H9 (cell line): Measurements from ENCODE around the gene LPP. TPM values are rescaled to one million over a fixed set of nuclear protein-coding genes. Genes with fewer than 3 reads are reported as not detected.

Experiments used
- DNase-seq: peaks from one replicate; pipeline ENCODE4 v3.0.0-alpha.2; 2017
- H2AFZ ChIP-seq: one replicate; pipeline ENCODE4 v1.6.1; 2013; ENCODE audit warnings: mild to moderate bottlenecking, low read length, control low read depth, moderate library complexity
- H2AK5ac ChIP-seq: 2 replicates; pipeline ENCODE4 v1.6.1; 2013; ENCODE audit warnings: low read length, control low read depth, mixed read lengths; ENCODE audit not compliant: insufficient read length
- H2BK120ac ChIP-seq: one replicate; pipeline ENCODE4 v1.6.1; 2013; ENCODE audit warnings: low read depth, mild to moderate bottlenecking, low read length, control low read depth, inconsistent platforms; ENCODE audit not compliant: poor library complexity, severe bottlenecking
- H2BK12ac ChIP-seq: 2 replicates; pipeline ENCODE4 v1.6.1; 2013; ENCODE audit warnings: low read length, control low read depth, mixed read lengths, low read depth; ENCODE audit not compliant: insufficient read length
- H2BK15ac ChIP-seq: 2 replicates; pipeline ENCODE4 v1.6.1; 2013; ENCODE audit warnings: low read depth, low read length, control low read depth
- H2BK20ac ChIP-seq: one replicate; pipeline ENCODE4 v1.6.1; 2013; ENCODE audit warnings: low read depth, mild to moderate bottlenecking, low read length, control low read depth, inconsistent platforms; ENCODE audit not compliant: poor library complexity, severe bottlenecking
- H2BK5ac ChIP-seq: 2 replicates; pipeline ENCODE4 v1.6.1; 2013; ENCODE audit warnings: low read length, control low read depth, mixed read lengths; ENCODE audit not compliant: insufficient read length
- H3K14ac ChIP-seq: 2 replicates; pipeline ENCODE4 v1.6.1; 2013; ENCODE audit warnings: low read length, control low read depth; ENCODE audit not compliant: insufficient read depth
- H3K18ac ChIP-seq: 2 replicates; pipeline ENCODE4 v1.6.1; 2013; ENCODE audit warnings: low read depth, mild to moderate bottlenecking, mixed read lengths, low read length, control low read depth; ENCODE audit not compliant: insufficient read length
- H3K23ac ChIP-seq: 2 replicates; pipeline ENCODE4 v1.6.1; 2013; ENCODE audit warnings: low read length, control low read depth, mixed read lengths, low read depth; ENCODE audit not compliant: insufficient read length
- H3K23me2 ChIP-seq: 2 replicates; pipeline ENCODE4 v1.6.1; 2013; ENCODE audit warnings: low read depth, mild to moderate bottlenecking, mixed read lengths, low read length, control low read depth; ENCODE audit not compliant: insufficient read length, poor library complexity, severe bottlenecking
- H3K27ac ChIP-seq: 2 replicates; pipeline ENCODE4 v1.5.1; 2013; ENCODE audit warnings: low read length, control low read depth, mixed read lengths, low read depth; ENCODE audit not compliant: insufficient read length
- H3K27me3 ChIP-seq: 2 replicates; pipeline ENCODE4 v1.6.1; 2013; ENCODE audit warnings: low read length, control low read depth, inconsistent platforms; ENCODE audit not compliant: insufficient read depth
- H3K4ac ChIP-seq: 2 replicates; pipeline ENCODE4 v1.6.1; 2013; ENCODE audit warnings: low read depth, mild to moderate bottlenecking, control low read depth, inconsistent platforms, low read length, moderate library complexity
- H3K4me1 ChIP-seq: 2 replicates; pipeline ENCODE4 v1.6.1; 2013; ENCODE audit warnings: low read length, control low read depth, inconsistent platforms; ENCODE audit not compliant: insufficient read depth
- H3K4me2 ChIP-seq: 2 replicates; pipeline ENCODE4 v1.6.1; 2013; ENCODE audit warnings: low read length, control low read depth, mixed read lengths; ENCODE audit not compliant: insufficient read length, insufficient read depth
- H3K56ac ChIP-seq: 2 replicates; pipeline ENCODE4 v1.6.1; 2013; ENCODE audit warnings: low read depth, mild to moderate bottlenecking, mixed read lengths, low read length, control low read depth; ENCODE audit not compliant: insufficient read length
- H3K79me1 ChIP-seq: 2 replicates; pipeline ENCODE4 v1.6.1; 2013; ENCODE audit warnings: low read depth, mild to moderate bottlenecking, moderate library complexity, low read length, control low read depth, inconsistent platforms; ENCODE audit not compliant: insufficient read depth, poor library complexity, severe bottlenecking
- H3K79me2 ChIP-seq: 2 replicates; pipeline ENCODE4 v1.6.1; 2013; ENCODE audit warnings: low read length, control low read depth, inconsistent platforms; ENCODE audit not compliant: insufficient read depth
- H3K9ac ChIP-seq: 2 replicates; pipeline ENCODE4 v1.6.1; 2013; ENCODE audit warnings: low read length, control low read depth, mixed read lengths; ENCODE audit not compliant: insufficient read length; ENCODE audit errors: extremely low read depth
- H3K9me3 ChIP-seq: one replicate; pipeline ENCODE4 v1.6.1; 2013; ENCODE audit warnings: low read depth, low read length, inconsistent platforms; ENCODE audit not compliant: control insufficient read depth
- H3T11ph ChIP-seq: one replicate; pipeline ENCODE4 v1.6.1; 2013; ENCODE audit warnings: mild to moderate bottlenecking, low read length, control low read depth, inconsistent platforms
- H4K20me1 ChIP-seq: one replicate; pipeline ENCODE4 v1.6.1; 2013; ENCODE audit not compliant: control insufficient read depth, insufficient read length, insufficient read depth
- H4K5ac ChIP-seq: 2 replicates; pipeline ENCODE4 v1.6.1; 2013; ENCODE audit warnings: low read depth, mild to moderate bottlenecking, mixed read lengths, low read length, control low read depth; ENCODE audit not compliant: insufficient read length
- H4K8ac ChIP-seq: replicated peaks from 2 replicates; pipeline ENCODE4 v1.6.1; 2013; ENCODE audit warnings: low read length, control low read depth, mixed read lengths, low read depth; ENCODE audit not compliant: insufficient read length
- H4K91ac ChIP-seq: 2 replicates; pipeline ENCODE4 v1.6.1; 2013; ENCODE audit warnings: low read depth, mild to moderate bottlenecking, moderate library complexity, mixed read lengths, low read length, control low read depth; ENCODE audit not compliant: insufficient read length
- H3K27ac Mint-ChIP-seq, 3 experiments: 2 replicates in 2 of 3; 3 replicates in 1 of 3; pipeline ENCODE4 v1.8.0; 2020 to 2021; ENCODE audit warnings: mixed read lengths in 3 of 3, mild to moderate bottlenecking in 1 of 3, moderate library complexity in 1 of 3
- H3K27me3 Mint-ChIP-seq: 2 replicates; pipeline ENCODE4 v1.8.0; 2021; ENCODE audit warnings: low read depth, mild to moderate bottlenecking, moderate library complexity, mixed read lengths
- H3K36me3 Mint-ChIP-seq, 3 experiments: 2 replicates in 2 of 3; 3 replicates in 1 of 3; pipeline ENCODE4 v1.8.0; 2020 to 2021; ENCODE audit warnings: low read depth in 3 of 3, mixed read lengths in 3 of 3; ENCODE audit not compliant: insufficient read depth in 1 of 3
- H3K4me1 Mint-ChIP-seq, 2 experiments: 2 replicates each; pipeline ENCODE4 v1.8.0; 2020; ENCODE audit warnings: mixed read lengths in 2 of 2
- H3K4me3 Mint-ChIP-seq, 2 experiments: 2 replicates in 1 of 2; 3 replicates in 1 of 2; pipeline ENCODE4 v1.8.0; 2020 to 2021; ENCODE audit warnings: mild to moderate bottlenecking in 2 of 2, mixed read lengths in 2 of 2, moderate library complexity in 1 of 2
- H3K9me3 Mint-ChIP-seq, 2 experiments: 2 replicates in 1 of 2; 3 replicates in 1 of 2; pipeline ENCODE4 v1.8.0; 2020; ENCODE audit warnings: mild to moderate bottlenecking in 2 of 2, mixed read lengths in 2 of 2, moderate library complexity in 1 of 2
- CTCF ChIP-seq: fragments of 200-600 bp; sonication (generic); conservative IDR thresholded peaks from 3 replicates; pipeline ENCODE4 v1.8.0; 2021; ENCODE audit warnings: antibody characterized with exemption, mild to moderate bottlenecking
- WGBS: extraction: QIAGEN DNeasy Blood & Tissue Kit; methylation state at CpG from one replicate; pipeline ENCODE4 v1.1.7; 2013; ENCODE audit warnings: missing lambda C conversion rate, low lambda C conversion rate, mixed read lengths; ENCODE audit not compliant: insufficient read length; ENCODE audit errors: extremely low coverage; 5-methylcytosine and 5-hydroxymethylcytosine counted together
- total RNA-seq: library from RNA; stranded (reverse); gene quantifications from 2 replicates; pipeline ENCODE4 v1.2.1, GENCODE V29; 2021

Gene LPP
- total RNA-seq, 1 experiment from 2014 or later, result 64.6 TPM

GRCh38 chr3:188558343-188559071, 404.6 kb downstream of the LPP start:
- Histone ChIP-seq H2BK5ac (no peak overlapping the region), H2AFZ (no peak overlapping the region), H2BK12ac (no peak overlapping the region), H3K4me1 (no peaks in the 10 kb centered on the region), H3K23me2 (no peaks in the 10 kb centered on the region), H3K79me2 (no peaks in the 10 kb centered on the region), H3T11ph (no peak overlapping the region), H3K23ac (no peak overlapping the region), H3K4me2 (no peak overlapping the region), H2AK5ac (no peak overlapping the region), H3K9me3 (no peaks in the 10 kb centered on the region), H4K8ac (no peak overlapping the region), H3K27me3 (no peaks in the 10 kb centered on the region), H3K27ac (no peak overlapping the region), H3K18ac (no peak overlapping the region), H3K79me1 (no peaks in the 10 kb centered on the region), H3K14ac (no peak overlapping the region), H4K5ac (no peak overlapping the region), H2BK15ac (no peak overlapping the region), H2BK120ac (no peak overlapping the region), H2BK20ac (no peak overlapping the region), H3K9ac (no peak overlapping the region), H4K20me1 (no peaks in the 10 kb centered on the region), H4K91ac (no peak overlapping the region), H3K4ac (no peak overlapping the region), H3K56ac (no peak overlapping the region)
- H3K36me3 Mint-ChIP-seq, result no peaks in the 10 kb centered on the region
- no peaks in the 10 kb centered on the region for H3K27me3 Mint-ChIP-seq
- DNase-seq, result no peak
- H3K9me3 Mint-ChIP-seq, result no peaks in the 10 kb centered on the region
- no CpG with 5 or more reads among the region's 5 CpGs for WGBS
- peak overlapping the region in 1 of 3 experiments; percentile 44; a peak in 2 of 7 replicates for H3K27ac Mint-ChIP-seq
- H3K4me1 Mint-ChIP-seq, result no peaks in the 10 kb centered on the region
- no peak overlapping the region for H3K4me3 Mint-ChIP-seq
- no peak for TF ChIP-seq CTCF
